ENCODE measurements around the gene MTHFSD.

Gene MTHFSD

GRCh38 chr16:86572041-86572521, 17.0 kb upstream of the MTHFSD start:
- TF ChIP-seq HDGF (IDR thresholded peaks at IDR 0.05; ENCODE audit: borderline replicate concordance) (no peak), SUZ12 (IDR thresholded peaks at IDR 0.05) (no peak), NFRKB (IDR thresholded peaks at IDR 0.05) (no peak), L3MBTL2 (conservative IDR thresholded peaks at IDR 0.05) (no peak), FOXA1 (IDR thresholded peaks at IDR 0.05) (no peak), FOXM1 (IDR thresholded peaks at IDR 0.05; ENCODE audit: borderline replicate concordance) (no peak), CTBP1 (IDR thresholded peaks at IDR 0.05; ENCODE audit: borderline replicate concordance) (no peak), BHLHE40 (IDR thresholded peaks at IDR 0.05; ENCODE audit: borderline replicate concordance) (no peak), SP1 (IDR thresholded peaks at IDR 0.05) (no peak), ELF4 (IDR thresholded peaks at IDR 0.05) (no peak)
- TF ChIP-seq, protein P1, sequence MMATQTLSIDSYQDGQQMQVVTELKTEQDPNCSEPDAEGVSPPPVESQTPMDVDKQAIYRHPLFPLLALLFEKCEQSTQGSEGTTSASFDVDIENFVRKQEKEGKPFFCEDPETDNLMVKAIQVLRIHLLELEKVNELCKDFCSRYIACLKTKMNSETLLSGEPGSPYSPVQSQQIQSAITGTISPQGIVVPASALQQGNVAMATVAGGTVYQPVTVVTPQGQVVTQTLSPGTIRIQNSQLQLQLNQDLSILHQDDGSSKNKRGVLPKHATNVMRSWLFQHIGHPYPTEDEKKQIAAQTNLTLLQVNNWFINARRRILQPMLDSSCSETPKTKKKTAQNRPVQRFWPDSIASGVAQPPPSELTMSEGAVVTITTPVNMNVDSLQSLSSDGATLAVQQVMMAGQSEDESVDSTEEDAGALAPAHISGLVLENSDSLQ (IDR thresholded peaks at IDR 0.05): no peak
- POLR2A ChIA-PET: no interaction called here
- CTCF ChIA-PET: no interaction called here
- DNase-seq (ENCODE audit: extremely low spot score): no peak

- ChIA-PET POLR2A (interaction anchor here (1.5 kb wide), 1 partner anchor 16 kb away, joined by 3 read pairs; the partner anchor contains the start of gene MTHFSD), CTCF (no interaction called here)
- no peak for TF ChIP-seq LEF1 (IDR thresholded peaks at IDR 0.05; ENCODE audit: borderline replicate concordance)
- no peak for DNase-seq (ENCODE audit: extremely low spot score)
These were observed 16.5 kb upstream of the MTHFSD start for GRCh38 chr16:86571530-86571915.

GRCh38 chr16:86570558-86571529, 15.8 kb upstream of the MTHFSD start:
- no peak for TF ChIP-seq FOXM1 (IDR thresholded peaks at IDR 0.05; ENCODE audit: borderline replicate concordance)
- TF ChIP-seq ELF4 (IDR thresholded peaks at IDR 0.05): no peak
- TF ChIP-seq HDGF (IDR thresholded peaks at IDR 0.05; ENCODE audit: borderline replicate concordance): no peak
- no peak for TF ChIP-seq FOXK2 (IDR thresholded peaks at IDR 0.05)
- TF ChIP-seq L3MBTL2 (conservative IDR thresholded peaks at IDR 0.05): no peak
- TF ChIP-seq FOXA1 (IDR thresholded peaks at IDR 0.05): no peak
- TF ChIP-seq ZNF384 (IDR thresholded peaks at IDR 0.05): no peak
- no peak for TF ChIP-seq TARDBP (IDR thresholded peaks at IDR 0.05)
- no peak for TF ChIP-seq BHLHE40 (IDR thresholded peaks at IDR 0.05; ENCODE audit: borderline replicate concordance)
- ChIA-PET POLR2A (interaction anchor here (1.5 kb wide), 1 partner anchor 15 kb away, joined by 3 read pairs; the partner anchor contains the start of gene MTHFSD), CTCF (no interaction called here)
- DNase-seq (ENCODE audit: extremely low spot score): no peak

DNA sequence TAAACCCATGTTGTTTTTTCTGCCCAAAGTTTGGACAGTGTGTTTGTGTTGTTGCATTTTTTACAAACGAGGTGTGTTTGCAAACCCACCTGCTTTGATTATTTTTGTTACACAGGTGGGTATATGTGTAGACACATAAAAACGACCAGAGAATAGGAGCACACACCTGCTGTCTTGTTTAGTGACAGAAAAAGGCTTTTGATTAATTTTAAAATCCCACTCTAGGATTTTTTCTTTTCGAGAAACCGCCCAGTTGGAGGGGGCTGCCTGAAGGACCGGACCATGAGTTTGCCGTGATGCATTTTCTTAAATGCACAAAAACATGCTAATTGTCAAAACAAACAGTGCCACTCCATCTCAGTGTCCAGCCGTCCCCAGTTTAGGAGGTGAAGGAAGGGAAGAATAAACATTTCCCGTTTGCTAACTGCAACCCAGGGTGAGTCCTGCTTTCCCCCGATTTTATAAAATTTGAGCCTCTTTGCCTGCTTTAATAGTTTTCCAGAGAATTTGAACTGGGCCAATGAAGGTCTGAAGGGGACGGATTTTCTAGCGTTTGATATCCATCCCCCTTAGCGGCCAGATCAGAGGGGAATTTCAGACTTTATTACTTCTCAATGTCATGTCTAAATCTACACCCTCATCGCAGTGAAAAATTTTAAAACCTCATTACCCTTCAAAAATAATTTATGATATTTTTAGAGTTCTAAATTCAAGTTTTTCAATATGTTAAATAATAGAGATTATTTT, 14.8 kb upstream of the MTHFSD start:
- CTCF ChIA-PET: no interaction called here
- TF ChIP-seq LEF1 (IDR thresholded peaks at IDR 0.05; ENCODE audit: borderline replicate concordance) (no peak), FOXK2 (IDR thresholded peaks at IDR 0.05) (no peak), HDGF (IDR thresholded peaks at IDR 0.05; ENCODE audit: borderline replicate concordance) (no peak), FOXM1 (IDR thresholded peaks at IDR 0.05; ENCODE audit: borderline replicate concordance) (no peak), SP1 (IDR thresholded peaks at IDR 0.05) (no peak)
- TF ChIP-seq, protein P1 (IDR thresholded peaks at IDR 0.05): no peak
- no peak for DNase-seq (ENCODE audit: extremely low spot score)
- POLR2A ChIA-PET: interaction anchor here (1.5 kb wide), 1 partner anchor 14 kb away, joined by 3 read pairs; the partner anchor contains the start of gene MTHFSD

DNA sequence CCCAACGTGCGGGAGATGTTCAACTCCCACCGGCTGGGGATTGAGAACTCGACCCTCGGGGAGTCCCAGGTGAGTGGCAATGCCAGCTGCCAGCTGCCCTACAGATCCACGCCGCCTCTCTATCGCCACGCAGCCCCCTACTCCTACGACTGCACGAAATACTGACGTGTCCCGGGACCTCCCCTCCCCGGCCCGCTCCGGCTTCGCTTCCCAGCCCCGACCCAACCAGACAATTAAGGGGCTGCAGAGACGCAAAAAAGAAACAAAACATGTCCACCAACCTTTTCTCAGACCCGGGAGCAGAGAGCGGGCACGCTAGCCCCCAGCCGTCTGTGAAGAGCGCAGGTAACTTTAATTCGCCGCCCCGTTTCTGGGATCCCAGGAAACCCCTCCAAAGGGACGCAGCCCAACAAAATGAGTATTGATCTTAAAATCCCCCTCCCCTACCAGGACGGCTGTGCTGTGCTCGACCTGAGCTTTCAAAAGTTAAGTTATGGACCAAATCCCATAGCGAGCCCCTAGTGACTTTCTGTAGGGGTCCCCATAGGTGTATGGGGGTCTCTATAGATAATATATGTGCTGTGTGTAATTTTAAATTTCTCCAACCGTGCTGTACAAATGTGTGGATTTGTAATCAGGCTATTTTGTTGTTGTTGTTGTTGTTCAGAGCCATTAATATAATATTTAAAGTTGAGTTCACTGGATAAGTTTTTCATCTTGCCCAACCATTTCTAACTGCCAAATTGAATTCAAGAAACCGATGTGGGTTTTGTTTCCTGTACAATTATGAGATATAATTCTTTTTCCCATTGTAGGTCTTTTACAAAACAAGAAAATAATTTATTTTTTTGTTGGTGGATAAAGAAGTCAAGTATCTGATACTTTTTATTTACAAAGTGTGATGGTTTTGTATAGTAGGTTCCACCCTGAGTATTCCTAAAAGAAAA, 13.9 kb upstream of the MTHFSD start:
- no peak for DNase-seq (ENCODE audit: extremely low spot score)
- POLR2A ChIA-PET: no interaction called here
- CTCF ChIA-PET: no interaction called here
- no peak for TF ChIP-seq FOXA1 (IDR thresholded peaks at IDR 0.05)
- TF ChIP-seq FOXM1 (IDR thresholded peaks at IDR 0.05; ENCODE audit: borderline replicate concordance): no peak
- TF ChIP-seq ELF4 (IDR thresholded peaks at IDR 0.05): no peak
- no peak for TF ChIP-seq L3MBTL2 (conservative IDR thresholded peaks at IDR 0.05)
- TF ChIP-seq SUZ12 (IDR thresholded peaks at IDR 0.05): no peak
- TF ChIP-seq LEF1 (IDR thresholded peaks at IDR 0.05; ENCODE audit: borderline replicate concordance): no peak
- no peak for TF ChIP-seq BHLHE40 (IDR thresholded peaks at IDR 0.05; ENCODE audit: borderline replicate concordance)
- no peak for TF ChIP-seq ZNF384 (IDR thresholded peaks at IDR 0.05)
- no peak for TF ChIP-seq CTBP1 (IDR thresholded peaks at IDR 0.05; ENCODE audit: borderline replicate concordance)
- TF ChIP-seq FOXK2 (IDR thresholded peaks at IDR 0.05): no peak
- no peak for TF ChIP-seq ARNT (IDR thresholded peaks at IDR 0.05)
- TF ChIP-seq, protein P1 (IDR thresholded peaks at IDR 0.05): no peak
- TF ChIP-seq NFRKB (IDR thresholded peaks at IDR 0.05): no peak
